NCI-H446 (cell line): ENCODE data around the gene SPRR1A.
"Not testable (repeated sequence)": the region's sequence is repeated elsewhere in the genome, so short reads cannot be mapped to it uniquely, and the experiment has no call there.

Experiments used
- DNase-seq, 2 experiments: peaks; one replicate each; lab custom pipeline; 2025; lab: John Stamatoyannopoulos, UW

Gene SPRR1A

DNA sequence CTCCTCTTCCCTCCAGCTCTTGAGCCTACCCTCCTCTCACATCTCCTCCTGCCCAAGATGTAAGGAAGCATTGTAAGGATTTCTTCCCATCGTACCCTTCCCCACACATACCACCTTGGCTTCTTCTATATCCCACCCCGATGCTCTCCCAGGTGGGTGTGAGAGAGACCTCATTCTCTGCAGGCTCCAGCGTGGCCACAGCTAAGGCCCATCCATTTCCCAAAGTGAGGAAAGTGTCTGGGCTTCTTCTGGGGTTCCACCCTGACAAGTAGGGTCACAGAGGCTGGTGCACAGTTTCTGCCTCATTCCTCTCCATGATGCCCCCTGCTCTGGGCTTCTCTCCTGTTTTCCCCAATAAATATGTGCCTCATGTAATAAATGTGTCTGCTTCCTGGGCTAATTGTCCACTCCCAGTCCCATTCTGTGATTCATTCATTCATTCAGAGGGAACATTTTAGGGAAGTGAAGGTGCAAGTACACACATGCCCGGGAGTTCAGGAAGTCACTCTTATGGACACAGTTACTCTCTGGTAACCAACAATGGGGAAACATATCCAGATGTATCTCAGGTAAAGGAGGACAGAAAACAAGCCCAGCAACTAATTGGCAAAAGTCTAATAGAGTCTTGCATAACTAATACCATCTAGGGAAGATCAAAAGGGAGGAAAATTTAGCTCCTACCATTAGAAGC, 11.5 kb upstream of the SPRR1A start:
- no peak for DNase-seq

DNA sequence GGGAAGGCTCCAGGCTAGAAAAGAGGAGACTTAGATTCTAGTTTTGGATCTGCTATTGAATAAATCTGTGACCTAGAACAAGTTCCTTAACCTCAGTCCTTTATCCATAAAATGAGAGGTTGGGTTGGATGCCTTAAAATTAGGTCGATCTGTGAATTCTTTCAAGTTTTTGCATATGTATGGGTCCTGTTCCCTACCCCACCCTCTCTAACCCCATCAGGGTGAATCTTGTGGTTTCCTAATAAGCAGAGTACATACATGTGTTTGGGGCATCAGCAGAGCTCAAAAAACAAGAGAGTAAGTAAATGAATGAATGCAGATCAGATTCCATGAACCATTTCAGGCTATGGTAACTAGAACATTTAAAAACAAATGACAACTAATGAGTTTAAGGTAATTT, 7.2 kb upstream of the SPRR1A start:
- DNase-seq, result no peak

DNA sequence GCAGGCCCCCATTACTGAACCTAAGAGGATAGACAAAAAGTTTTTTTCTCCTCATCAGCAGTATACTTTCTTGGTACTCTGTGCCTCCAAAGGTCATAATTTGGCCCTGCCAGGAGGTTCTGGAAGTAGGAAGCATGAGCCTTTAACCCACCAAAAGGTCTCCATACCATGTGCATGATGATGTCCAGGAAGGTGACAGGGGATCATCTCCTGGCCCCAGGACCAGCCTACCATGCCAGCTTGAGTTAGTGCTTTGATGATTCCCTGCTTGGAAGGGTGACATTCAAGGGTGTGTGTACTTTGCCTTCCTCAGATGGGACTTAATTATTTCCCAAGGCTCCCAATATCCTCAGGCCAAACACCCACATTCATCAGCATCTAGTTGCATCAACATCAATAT, 6.3 kb upstream of the SPRR1A start:
- DNase-seq, result no peak

DNA sequence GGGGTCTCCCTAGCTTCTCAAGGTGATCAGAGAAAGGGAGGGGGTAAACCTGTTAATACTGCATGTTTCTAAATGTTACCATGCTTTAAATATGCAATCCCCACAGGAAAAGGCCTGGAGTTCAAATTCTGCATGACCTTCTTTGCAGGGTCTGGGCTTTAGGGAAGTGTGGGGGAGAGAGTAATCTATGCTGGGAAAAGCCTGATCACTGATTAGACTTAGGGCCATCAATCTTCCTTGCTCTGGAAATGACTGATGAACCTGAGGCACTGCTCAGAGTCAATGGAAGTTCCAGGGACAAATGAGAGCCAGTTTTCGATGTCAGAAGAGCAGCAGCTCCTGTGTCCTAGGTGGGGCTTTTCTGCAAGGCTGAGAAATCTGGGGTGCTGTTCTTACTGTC, 3.2 kb upstream of the SPRR1A start:
- no peak for DNase-seq

DNA sequence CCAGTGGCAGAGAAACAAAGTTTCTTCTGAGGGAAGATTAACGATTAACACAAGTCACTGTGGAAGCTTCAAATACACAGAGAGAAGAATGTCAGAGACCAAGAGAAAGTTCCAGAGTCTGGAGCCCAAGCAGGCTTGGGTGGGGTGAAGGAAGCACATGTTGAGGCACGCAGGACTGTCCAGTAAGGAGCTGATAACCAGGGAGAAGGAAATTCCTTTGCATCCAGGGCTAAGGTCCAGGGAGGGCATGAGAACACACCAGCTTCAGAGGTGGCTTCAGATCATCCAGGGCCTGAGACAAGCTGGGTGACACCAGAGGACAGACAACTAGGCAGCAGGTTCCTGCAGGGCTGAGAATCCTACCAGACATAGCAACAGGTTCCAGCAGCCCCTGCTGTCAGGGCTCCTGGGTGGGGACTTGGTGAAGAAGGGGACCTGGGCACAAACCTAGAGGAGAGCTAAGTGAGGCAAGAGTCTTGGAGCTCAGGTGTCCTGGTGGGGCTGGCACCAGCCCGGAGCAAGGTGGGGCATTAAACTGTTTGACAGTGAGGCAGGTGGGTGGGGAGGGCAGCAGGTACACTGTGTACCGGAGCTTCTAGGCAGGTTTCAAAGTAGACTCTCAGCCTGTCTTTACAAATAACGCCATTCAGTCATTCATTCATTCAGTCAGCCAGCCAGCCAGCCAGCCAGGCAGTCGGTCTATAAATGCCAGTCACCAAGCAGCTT, 2.6 kb upstream of the SPRR1A start:
- no peak for DNase-seq

DNA sequence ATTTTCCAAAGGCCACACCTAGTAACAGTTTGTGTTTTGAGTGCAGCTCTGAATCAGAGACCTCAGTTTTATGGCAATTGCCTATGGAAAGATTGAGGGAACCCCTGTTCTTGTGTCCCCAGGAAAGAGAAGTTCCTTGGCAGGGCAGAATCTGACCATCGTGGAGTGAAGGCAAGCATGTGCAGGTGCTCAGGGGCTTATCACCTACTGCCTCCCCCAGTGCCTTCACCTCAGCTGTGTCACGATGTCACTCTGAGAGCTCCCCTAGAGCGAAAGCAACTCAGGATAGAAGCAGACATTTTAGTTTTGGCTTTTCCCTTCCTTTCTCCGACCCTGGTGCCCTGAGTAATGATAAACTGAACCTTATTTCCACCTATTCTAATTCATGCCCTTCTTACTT, 1.8 kb upstream of the SPRR1A start:
- no peak for DNase-seq

DNA sequence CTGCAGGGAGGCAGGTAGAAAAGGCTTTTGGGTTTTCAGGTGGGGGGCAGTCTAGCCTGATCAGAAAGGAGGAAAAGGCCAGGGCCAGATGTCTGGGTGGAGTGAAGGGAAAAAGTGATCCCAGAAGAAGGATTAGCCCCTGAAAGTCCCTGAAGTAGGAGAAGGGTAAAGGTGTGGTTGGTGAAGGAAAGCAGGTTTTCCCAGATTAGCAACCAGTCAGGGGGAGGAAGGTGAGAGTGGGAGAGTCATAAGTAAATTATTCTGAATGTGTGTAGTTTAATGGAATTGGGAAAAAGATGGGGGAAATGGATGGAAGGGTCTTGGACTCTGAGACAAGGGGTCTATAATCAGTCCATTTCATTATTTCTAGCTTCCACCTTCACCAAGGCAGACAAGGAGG, 647 bp upstream of the SPRR1A start:
- DNase-seq, result no peak

DNA sequence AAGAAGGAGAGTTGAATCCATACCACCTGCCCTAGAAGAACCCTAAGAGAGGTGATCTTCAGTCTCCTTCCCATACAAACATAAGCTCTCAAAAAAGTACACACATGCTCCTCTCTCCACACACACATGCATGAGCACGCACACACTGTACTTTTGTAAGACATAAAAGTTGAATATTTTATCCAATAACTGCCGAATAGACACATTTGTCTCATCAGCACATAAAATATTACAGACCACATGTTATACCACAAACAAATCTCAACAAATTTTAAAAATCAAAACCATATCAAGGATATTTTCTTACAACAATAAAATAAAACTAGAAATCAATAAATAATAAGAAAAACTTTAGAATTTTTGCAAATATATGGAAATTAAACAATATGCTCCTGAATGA, 2.7 kb downstream of the SPRR1A start:
- DNase-seq, result no peak

DNA sequence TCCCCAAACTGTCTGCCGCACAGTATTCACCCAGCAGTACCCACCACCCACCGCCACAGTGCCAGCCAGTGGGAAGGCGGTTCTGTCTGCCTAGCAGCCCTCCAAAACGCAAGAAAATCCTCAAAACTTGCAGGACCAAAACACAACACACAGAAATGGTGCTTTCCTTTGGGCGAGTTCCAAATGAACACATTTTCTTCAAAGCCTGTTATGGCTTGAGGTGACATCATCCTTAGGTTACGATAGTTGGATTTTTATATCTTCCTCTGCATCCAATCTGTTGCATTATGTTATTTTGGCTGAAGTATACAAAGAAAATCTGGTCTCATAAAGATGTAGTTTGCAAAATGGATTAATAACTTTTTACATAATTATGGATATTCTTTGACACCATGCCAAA, 9.3 kb downstream of the SPRR1A start:
- peak in 1 of 2 experiments; percentile 15 for DNase-seq

DNA sequence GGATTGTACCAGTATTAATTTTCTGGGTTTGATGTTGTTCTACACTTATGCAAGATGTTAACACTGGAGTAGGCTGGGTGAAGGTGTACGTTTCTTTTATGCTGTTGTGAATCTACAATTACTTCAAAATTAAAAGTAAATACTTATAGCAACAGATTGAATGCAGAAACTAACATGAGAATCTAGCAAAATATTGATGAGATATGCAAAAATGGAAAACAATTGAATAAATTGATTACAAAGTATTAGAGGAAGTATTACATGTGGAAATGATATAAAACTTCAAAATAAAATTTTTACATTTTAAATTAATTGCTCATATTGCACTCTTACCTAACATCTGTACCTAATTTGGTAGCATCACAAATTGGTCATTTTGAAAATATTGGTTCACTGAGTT, 12.0 kb downstream of the SPRR1A start:
- no peak for DNase-seq

DNA sequence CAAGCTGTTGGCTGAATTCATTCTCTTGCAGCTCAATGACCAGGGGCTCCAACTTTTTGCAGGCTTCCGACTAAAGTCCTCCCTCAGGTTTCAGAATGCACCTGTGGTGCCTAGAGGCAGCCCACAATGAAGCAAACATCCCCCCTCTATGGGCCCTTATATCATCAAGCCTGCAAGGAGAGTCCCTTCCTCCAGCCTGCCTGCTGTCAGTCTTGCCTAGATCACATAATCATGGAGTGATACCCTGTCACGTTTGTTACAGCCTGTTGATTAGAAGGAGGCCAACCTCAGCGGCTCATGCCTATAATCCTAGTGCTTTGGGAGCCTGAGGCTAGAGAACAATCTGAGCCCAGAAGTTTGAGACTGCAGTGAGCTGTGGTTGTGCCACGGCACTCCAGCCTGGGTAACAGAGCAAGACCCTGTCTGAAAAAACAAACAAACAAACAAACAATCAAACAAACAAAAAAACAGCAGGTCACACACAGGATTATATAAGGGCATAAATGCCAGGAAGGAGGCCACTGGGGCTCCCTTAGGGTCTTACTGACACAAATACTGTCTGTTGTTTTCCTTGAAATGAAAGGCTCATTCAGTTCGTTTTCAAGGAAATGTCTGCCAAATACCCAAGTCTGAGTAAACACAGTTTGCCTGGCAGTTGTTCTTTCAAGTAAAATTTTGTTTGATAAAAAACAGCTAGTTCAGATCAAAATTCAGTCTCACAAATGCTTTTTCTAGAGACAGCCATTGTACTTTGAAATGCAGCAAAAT, 12.9 kb downstream of the SPRR1A start:
- DNase-seq, result no peak

DNA sequence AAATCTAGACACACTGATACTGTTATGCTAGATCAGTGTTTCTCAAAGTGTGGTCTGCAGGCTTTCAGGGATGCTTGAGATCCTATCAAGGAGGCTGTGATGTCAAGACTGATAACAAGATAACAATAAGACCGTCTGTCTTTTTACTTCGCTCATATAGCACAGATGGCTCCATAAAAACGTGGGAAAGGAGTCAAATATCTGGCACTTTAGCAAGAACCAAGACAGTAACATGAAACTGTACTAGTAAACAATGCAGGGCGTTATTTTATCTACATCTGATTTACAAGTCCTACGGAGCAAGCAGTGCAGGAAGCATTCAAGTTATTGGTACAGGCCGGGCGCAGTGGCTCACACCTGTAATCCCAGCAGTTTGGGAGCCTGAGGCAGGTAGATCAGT, 14.0 kb downstream of the SPRR1A start:
- no peak for DNase-seq

DNA sequence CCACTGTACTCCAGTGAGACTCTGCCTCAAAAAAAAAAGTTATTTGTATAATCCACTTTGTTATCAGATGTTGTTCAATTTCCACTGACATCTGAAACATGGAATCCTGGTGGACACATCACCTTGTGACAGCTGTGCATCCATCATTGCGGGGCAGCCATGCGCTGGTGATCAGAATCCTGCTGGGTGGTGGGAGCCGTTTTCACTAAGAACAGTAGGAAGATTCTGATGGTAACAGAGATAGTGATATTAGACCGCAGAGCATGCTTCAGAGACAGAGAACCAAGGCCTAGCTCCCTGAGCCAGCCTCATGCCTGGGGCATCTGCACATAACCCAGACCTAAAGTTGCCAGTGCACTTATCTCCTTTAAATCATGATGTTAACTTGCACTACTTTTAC, 14.6 kb downstream of the SPRR1A start:
- no peak for DNase-seq

DNA sequence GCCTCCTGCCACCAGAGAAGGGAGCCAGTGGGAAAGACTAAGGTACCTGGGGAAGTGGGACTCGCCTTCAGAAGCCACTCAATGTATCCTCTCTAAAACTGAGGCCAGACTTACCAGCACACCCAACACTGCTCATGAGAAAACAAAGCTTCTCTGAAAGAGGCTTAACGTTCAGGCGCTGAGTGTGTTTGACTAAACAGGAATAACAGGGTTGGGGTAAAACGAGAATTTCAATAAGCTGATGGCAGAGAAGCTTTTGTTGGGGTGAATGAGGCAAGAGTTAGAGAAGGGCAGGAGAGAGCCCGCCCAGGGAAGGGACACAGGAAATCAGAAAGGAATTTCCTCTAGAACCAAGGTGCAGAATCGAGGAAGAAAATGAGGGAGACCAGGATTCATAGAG, 15.9 kb downstream of the SPRR1A start:
- no peak for DNase-seq

DNA sequence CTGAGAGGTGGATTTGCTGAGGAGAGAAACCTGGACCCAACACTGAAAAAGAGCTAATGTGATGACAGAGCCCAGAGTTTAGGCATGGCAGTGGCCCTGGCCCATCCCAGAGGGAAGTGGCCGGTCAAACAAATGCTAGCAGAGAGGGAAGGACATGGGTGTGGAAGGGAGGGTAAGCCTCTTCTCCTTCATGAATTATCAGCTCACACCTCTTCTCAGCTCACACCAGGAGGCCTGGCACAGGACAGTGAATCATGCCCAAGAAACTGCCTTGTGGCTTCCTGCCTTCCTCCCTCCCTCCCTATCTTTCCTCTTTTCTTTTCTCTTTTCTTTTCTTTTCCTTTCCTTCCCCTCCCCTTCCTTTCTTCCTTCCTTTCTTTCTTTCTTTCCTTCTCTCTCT, 16.4 kb downstream of the SPRR1A start:
- no peak for DNase-seq

DNA sequence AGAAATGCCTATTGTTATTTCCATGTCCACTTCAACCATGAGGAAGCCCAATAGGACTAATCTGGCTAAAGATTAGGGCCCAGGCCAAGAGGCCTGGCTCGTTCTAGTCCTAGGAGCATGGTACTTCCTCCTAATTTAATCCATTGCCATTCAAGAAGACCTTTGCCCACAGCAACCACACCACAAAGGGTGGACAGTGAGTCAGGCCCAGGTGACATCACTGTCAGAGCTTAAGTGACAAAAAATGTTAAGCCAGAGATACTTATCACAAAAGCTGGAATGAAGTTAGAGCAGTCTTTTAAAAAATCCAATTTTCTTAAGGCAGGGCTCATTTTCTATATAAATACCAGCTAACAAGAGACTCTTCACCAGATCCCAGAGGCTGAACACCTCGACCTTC, 17.5 kb downstream of the SPRR1A start, which contains the start of gene SPRR3:
Gene SPRR3, plus strand, starts transcription at position 368 of the 400 bp plus-strand sequence. CDS start 1,272 bp downstream, outside the sequence.
- DNase-seq, result no peak

DNA sequence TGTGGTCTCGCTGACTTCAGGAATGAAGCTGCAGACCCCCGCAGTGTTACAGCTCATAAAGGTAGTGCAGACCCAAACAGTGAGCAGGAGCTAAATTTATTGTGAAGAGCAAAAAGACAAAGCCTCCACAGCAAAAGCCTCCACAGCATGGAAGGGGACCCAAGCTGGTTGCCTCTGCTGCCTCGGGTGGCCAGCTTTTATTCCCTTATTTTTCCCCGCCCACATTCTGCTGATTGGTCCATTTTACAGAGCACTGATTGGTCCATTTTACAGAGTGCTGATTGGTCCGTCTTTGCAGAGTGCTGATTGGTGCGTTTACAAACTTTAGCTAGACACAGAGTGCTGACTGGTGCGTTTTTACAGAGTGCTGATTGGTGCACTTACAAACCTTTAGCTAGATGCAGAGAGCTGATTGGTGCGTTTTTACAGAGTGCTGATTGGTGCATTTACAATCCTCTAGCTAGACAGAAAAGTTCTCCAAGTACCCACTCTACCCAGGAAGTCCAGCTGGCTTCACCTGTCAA, 27.4 kb downstream of the SPRR1A start:
- DNase-seq, result not testable (repeated sequence)

DNA sequence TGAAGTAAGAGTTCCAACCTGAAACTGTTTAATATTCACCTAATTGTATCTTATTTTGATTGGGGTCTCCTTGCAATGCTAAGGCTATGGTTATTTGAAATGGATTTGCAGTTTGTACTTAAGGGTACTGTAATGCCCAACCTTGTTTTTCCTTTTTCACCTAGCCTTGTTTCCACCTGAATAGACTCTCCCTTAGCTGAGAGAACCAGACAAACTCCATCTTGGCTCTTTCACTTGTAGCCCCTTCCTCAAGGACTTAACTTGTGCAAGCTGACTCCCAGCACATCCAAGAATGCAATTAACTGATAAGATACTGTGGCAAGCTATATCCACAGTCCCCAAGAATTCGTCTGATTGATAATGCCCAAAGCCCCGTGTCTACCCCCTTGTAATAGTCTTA, 37.9 kb downstream of the SPRR1A start:
- DNase-seq, result not testable (repeated sequence)

DNA sequence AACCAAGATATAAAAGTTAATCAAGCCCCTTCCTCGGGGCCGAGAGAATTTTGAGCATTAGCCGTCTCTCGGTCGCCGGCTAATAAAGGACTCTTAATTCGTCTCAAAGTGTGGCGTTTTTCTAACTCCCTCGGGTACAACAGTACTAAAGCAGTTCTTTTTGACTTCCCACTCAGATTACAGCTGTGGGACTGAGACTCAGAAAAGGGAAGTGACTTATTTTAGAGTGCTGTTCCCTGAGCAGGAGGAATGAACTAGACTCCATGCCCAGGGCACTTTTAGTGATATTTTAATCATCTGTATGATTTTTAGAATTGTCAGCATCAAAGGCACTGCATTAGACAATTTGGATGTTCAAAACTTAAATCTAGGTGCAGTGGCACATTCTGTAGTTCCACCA, 38.5 kb downstream of the SPRR1A start:
- not testable (repeated sequence) for DNase-seq

DNA sequence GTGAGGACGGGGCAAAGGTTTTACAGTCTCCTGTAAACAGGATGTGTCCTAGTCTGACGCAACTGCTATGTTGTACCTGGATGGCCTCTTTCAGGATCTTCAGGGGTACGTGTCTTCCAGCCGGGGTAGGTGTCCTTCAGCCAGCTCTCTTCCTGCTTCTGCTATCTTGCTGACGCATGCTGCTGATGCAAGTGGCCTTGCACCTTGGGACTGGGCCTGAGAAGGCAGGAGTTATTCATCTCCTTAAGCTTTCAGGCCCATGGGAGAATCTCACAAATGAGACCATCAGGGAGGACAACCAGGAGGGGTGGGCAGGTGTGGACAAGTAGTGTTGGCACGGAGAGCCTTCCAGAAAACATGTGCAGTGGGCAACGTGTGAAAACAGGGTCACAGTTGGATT, 39.2 kb downstream of the SPRR1A start:
- DNase-seq, result no peak

DNA sequence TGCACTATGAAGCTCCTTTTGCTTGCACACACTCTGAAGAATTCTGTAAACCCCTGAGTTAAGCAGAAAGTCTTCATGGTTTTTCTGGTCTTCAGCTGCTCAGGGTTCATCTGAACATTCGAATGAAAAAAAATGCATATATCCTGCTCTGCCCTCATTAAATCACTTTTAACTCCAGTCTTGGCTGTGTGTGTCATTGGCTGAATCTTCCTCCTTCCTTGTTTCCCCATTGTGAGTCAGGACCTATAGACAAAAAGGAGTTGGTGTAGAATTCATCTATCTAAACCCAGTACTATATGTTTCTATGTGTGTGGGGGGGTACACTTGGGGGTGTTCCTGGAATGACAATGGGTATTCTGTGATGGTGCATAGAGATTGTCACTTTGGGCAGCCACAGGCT, 40.5 kb downstream of the SPRR1A start:
- DNase-seq, result no peak

DNA sequence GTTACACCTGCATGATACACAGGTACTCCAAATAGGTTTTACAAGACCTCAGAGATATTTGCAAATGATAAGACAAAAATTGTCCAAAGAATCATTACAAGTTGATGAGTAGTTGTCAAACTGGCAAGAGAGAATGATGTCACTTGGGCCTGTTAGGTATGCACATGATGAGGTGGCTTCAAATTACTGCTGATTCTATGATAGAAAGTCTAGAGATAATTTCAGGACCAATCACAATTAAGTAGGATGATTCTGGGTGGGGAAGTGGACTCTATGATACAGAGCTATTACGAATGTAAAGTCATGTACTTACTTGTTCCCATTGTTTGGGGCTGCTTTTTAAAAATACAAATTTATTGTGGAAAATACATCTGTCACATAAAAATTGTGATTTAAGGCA, 41.9 kb downstream of the SPRR1A start:
- DNase-seq, result no peak

DNA sequence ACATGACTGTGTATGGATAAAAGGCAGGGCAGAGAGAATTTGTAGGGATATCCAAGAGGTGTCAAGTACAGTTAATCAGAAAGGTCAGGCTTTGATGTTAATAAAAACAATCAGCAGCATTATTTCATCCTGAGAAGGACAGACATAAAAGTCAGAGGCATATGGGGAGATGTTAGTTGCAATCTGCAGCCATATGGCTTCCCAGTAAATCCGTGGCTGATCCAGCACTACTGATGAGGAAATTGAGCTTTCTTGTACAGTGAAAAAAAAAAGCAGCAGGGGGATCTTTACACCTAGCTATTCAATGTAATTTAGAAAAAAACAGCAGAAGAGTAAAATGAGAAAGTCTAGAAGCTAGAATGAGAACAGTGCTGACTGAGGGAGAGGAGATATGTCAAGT, 44.9 kb downstream of the SPRR1A start:
- no peak for DNase-seq
